Esophagus squamous epithelium (tissue), 4 donors: ENCODE results near the gene DIS3L2.
A peak's percentile ranks its signal among the peaks of the same experiment; 100 is the strongest.

Experiments
- CTCF ChIP-seq, 6 experiments: fragments of 450-650 bp in 4 of 6; fragments of 200-600 bp in 2 of 6; sonication (generic) in 2 of 6; IDR thresholded peaks; one replicate each; pipeline ENCODE4 v1.5.1; 2016 to 2019; ENCODE audit warnings: antibody characterized with exemption in 6 of 6, mild to moderate bottlenecking in 4 of 6, moderate library complexity in 4 of 6
- POLR2A ChIP-seq, 4 donors: fragments of 450-650 bp; IDR thresholded peaks; one replicate each; pipeline ENCODE4 v1.6.1; 2017; ENCODE audit warnings: antibody characterized with exemption in 4 of 4, mild to moderate bottlenecking in 4 of 4, moderate library complexity in 3 of 4

DNA sequence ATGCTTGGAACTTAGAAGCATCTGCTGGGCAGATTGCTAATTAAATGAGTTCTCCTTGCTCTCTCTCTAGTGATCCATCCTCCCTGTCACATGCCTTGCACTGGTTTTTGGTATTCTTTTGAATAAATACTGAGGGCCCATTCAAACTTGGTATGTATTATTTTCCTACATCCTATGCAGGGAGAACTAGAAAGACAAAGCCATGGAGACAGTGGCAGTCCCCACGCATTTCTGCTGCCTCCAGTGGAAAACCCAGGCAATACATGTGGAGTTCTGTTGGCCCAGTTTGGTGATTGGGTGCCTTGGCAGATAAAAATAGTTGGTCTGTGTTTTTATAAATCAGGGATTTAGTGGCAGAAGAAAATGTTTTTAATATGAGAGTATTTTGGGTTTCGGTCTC is 68.7 kb downstream of the DIS3L2 start:
- peak in 3 of 6 experiments; percentile 4 to 49 (median 18) for TF ChIP-seq CTCF (IDR thresholded peaks at IDR 0.05)
- no peak for TF ChIP-seq POLR2A (IDR thresholded peaks at IDR 0.05)
